Kidney tubule cell (primary cell): ENCODE results near the gene DNER.

Experiments used
- DNase-seq: peaks from one replicate; pipeline ENCODE4 v3.0.0-alpha.2; 2018; ENCODE audit warnings: low spot score

The DNER gene

GRCh38 chr2:229335330-229335729 is 379.0 kb downstream of the DNER start:
- no peak for DNase-seq

DNA sequence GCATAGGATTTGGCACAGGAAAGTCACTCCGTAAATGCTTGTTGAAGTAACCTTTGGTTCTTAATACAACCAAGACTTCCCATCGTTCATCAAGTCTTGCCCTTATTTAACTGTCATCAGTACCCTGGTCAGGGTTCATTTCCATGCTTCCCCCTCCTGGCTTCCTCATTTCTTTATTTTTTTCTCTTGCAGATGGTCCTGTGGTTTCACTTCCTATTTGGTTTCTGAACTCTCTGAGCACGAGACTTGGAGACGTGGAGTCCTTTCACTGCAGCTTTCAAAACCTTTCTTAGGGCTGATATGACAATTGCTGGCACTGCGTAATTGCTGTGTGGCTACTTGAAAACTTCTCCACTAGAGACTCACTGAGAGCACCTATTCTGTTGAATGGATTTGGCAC is 383.4 kb downstream of the DNER start:
- DNase-seq: no peak

DNA sequence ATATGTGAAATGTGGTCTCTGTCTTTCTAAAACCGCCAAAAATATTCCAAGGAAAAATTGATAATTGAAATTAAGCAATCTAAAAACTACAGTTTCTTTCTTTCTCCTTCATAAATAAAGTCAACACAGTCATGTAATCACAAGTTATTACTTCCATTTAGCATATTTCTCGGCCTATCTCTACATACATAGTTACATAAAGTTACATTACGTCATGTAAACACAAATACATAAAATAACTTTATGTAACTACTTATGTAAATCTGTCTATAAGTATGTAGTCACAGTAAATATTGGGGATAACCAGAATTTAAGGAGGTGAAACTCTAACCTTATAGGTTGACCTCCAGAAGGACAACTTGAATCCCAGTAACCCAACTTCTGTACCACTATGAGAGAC is 394.8 kb downstream of the DNER start:
- no peak for DNase-seq

DNA sequence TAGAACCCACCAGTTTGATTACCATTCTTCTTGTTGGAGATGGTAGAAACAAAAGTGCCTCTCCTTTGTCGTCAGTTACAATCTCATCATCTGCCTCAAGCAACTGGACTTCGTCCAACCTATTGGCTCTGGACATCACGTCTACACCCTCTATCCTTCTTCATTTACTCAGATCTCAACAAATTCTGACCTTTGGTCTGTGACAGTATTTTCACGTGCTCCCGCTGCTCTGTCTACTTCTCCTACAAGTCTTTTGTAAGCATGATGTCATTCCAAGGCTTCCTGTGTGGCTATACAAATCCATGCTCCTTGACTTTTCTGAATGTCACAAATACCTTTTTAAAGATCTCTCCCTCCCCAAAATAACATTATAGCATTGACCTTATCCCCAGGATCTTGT is 400.2 kb downstream of the DNER start:
- no peak for DNase-seq

DNA sequence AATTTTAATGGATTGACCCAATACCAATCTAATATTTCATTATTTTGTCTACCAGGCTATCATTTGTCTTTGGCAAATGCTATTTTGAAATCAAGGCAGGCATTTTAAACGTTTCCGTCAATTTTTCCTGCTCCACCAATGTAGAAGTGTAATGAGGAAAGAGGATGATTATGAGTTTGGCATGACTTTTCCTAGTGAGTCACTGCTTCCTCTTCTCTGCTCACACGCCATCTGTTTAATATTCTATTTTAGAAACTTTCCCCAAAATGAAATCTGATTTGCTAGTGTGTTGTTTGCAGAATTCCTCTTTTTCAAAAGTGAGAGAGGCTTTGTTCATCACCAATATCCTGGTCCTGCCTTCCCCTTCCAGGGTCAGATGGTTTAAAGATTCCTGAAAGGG is 400.8 kb downstream of the DNER start:
- no peak for DNase-seq
